ENCODE results near the gene MOV10L1.

- TF ChIP-seq CEBPB (IDR thresholded peaks at IDR 0.05) (no peak), CREB1 (IDR thresholded peaks at IDR 0.05; ENCODE audit: low read depth) (no peak), NFIC (IDR thresholded peaks at IDR 0.05) (no peak), YY1 (IDR thresholded peaks at IDR 0.05; ENCODE audit: low read depth) (no peak), TAF1 (IDR thresholded peaks at IDR 0.05; ENCODE audit: low read depth) (no peak), EGR1 (IDR thresholded peaks at IDR 0.05) (no peak), EP300 (IDR thresholded peaks at IDR 0.05; ENCODE audit: borderline replicate concordance) (no peak), MAX (IDR thresholded peaks at IDR 0.05) (no peak), RAD21 (IDR thresholded peaks at IDR 0.05; ENCODE audit: low read depth) (no peak), FOXM1 (IDR thresholded peaks at IDR 0.05; ENCODE audit: borderline replicate concordance, low read depth) (no peak), TEAD4 (IDR thresholded peaks at IDR 0.05) (no peak), TCF12 (IDR thresholded peaks at IDR 0.05; ENCODE audit: low read depth) (no peak)
- TF ChIP-seq, protein P1, sequence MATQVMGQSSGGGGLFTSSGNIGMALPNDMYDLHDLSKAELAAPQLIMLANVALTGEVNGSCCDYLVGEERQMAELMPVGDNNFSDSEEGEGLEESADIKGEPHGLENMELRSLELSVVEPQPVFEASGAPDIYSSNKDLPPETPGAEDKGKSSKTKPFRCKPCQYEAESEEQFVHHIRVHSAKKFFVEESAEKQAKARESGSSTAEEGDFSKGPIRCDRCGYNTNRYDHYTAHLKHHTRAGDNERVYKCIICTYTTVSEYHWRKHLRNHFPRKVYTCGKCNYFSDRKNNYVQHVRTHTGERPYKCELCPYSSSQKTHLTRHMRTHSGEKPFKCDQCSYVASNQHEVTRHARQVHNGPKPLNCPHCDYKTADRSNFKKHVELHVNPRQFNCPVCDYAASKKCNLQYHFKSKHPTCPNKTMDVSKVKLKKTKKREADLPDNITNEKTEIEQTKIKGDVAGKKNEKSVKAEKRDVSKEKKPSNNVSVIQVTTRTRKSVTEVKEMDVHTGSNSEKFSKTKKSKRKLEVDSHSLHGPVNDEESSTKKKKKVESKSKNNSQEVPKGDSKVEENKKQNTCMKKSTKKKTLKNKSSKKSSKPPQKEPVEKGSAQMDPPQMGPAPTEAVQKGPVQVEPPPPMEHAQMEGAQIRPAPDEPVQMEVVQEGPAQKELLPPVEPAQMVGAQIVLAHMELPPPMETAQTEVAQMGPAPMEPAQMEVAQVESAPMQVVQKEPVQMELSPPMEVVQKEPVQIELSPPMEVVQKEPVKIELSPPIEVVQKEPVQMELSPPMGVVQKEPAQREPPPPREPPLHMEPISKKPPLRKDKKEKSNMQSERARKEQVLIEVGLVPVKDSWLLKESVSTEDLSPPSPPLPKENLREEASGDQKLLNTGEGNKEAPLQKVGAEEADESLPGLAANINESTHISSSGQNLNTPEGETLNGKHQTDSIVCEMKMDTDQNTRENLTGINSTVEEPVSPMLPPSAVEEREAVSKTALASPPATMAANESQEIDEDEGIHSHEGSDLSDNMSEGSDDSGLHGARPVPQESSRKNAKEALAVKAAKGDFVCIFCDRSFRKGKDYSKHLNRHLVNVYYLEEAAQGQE (IDR thresholded peaks at IDR 0.05; ENCODE audit: low read depth) = no peak
- TF ChIP-seq, protein P2, sequence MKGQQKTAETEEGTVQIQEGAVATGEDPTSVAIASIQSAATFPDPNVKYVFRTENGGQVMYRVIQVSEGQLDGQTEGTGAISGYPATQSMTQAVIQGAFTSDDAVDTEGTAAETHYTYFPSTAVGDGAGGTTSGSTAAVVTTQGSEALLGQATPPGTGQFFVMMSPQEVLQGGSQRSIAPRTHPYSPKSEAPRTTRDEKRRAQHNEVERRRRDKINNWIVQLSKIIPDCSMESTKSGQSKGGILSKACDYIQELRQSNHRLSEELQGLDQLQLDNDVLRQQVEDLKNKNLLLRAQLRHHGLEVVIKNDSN (IDR thresholded peaks at IDR 0.05) = no peak
Observed at GRCh38 chr22:50145721-50146438, 56.1 kb downstream of the MOV10L1 start.
